HG02763 (cell line): ENCODE results near the gene PLA2G2F.

ENCODE experiments used
- ATAC-seq: cut with Tn5 transposase; IDR thresholded peaks from one replicate; pipeline ENCODE4 v1.9.1; 2021; ENCODE audit warnings: mild to moderate bottlenecking, moderate library complexity; ENCODE audit not compliant: unreplicated experiment

Gene PLA2G2F, protein sequence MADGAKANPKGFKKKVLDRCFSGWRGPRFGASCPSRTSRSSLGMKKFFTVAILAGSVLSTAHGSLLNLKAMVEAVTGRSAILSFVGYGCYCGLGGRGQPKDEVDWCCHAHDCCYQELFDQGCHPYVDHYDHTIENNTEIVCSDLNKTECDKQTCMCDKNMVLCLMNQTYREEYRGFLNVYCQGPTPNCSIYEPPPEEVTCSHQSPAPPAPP

DNA sequence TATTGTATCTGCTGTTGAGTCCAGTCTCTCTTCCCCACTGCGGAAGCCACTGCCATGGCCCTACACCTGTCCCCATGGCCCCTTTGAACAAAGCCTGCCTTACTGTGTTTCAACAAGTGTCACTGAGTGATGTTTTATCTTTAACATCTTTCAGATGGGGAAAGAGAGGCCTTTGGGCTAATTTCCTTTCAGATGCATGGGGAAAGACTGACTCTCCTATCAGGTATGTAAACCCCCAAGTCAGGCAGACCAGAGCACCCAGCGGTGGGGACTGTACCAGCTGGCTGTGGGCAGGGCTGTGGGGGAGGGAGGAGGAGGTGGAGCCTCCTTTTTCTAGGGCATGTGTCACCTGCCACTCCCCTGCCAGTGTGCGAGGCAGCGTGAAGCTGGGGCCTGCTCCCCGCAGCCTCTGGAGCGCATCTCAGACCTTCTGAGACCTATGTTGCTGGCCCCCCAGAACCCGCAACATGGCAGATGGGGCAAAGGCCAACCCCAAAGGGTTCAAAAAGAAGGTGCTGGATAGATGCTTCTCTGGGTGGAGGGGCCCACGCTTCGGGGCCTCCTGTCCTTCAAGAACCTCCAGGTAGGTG is at the start of gene PLA2G2F:
TSS of gene PLA2G2F (plus strand) at position 363 of the 590 bp plus-strand sequence. CDS start at position 468, 105 bp downstream.
- ATAC-seq, result no peak

GRCh38 chr1:20089328-20090077 is 49.6 kb upstream of the PLA2G2F start:
- no peak for ATAC-seq

DNA sequence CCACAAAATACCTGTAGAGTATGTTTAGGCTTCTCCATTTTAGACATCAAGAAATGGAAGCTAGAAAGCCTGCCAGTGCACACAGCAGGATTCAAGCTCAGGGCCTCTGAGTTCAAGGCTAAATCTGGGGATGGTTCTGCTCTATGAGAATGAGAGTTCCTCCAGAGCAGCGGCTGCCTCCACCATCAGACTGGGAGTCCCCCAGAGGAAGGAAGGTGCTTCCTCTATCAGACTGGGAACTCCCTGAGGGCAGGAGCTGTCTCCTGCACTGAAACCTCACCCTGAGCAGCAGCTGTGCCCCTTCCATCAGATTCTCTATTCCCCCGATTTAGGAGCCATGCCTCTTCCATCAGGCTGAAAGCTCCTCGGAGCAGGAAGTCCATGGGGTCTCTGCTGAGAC is 49.0 kb upstream of the PLA2G2F start:
- ATAC-seq, result no peak

DNA sequence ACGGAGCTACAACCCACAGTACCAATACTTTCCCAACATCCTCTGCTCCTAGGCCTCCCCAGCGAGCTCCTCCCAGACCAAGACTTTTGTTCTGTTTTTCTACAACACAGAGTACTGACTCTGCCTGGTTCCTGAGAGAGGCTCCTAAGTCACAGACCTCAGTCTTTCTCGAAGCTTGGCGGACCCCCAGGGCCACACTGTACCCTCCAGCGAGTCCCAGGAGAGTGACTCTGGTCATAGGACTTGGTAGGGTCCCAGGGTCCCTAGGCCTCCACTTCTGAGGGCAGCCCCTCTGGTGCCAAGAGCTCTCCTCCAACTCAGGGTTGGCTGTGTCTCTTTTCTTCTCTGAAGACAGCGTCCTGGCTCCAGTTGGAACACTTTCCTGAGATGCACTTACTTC is 48.5 kb upstream of the PLA2G2F start:
- no peak for ATAC-seq

DNA sequence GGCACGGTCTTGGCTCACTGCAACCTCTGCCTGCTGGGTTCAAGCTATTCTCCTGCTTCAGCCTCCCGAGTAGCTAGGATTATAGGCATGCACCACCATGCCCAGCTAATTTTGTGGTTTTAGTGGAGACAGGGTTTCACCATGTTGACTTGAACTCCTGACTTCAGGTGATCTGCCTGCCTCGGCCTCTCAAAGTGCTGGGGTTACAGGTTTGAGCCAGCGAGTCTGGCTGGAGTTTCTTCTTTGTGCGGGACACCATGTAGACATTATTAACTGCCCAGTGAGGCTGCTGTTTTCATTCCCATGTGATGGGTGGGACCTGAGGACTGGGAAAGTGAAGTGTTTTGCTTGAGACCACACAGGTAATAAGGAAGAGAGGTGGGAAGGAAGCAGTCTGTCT is 45.8 kb upstream of the PLA2G2F start:
- ATAC-seq, result no peak

DNA sequence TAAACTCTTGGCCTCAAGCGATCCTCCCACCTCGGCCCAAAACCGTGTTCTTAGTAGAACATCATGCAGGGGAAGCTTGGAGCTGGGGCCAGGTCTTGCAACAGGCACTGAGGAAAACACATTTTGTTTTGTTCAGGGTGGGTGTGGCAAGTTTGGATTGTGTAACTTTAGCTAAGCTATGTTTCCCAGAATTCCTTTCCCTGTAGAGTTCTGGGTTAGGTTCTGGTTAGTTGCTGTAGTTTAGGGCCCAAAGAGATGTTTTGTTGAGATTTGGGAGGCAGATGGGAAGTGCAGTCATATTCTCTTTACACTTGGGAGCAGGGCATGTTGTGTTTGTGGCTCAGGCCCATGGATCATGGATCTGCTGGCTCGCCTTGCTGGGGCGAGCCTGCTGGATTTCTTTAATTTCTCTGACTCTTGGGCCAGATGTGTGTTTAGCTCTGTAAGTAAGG is 45.2 kb upstream of the PLA2G2F start:
- no peak for ATAC-seq

- no peak for ATAC-seq
Measured at GRCh38 chr1:20095564-20096434, 43.3 kb upstream of the PLA2G2F start.

DNA sequence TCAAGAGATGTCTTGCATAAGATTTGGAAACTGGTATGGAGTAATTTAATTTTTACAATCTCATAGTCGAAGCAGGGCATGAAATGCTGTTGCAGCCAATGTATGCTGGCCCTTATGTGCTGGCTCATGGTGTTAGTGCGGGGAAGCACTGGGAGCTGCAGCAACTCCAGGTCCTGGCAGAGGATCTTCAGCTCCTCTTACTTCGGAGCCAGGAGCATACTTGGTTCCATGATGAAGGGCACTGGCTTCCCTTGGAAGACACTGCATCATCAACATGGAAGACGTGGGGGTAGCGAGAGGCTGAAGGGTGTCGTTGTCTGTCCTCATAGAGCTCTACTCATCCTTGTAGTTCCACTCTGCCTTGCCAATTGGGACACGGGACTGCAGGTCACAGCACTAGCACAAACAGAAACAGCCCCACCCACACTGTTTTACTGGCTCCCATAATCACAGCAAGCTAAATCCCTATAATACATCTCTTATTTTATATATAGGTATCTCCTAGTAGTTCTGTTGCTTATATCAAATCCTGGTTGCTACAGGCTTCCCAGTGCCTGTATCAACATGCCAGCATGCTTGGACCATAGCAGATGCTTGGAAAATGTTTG is 42.2 kb upstream of the PLA2G2F start:
- ATAC-seq, result no peak

- ATAC-seq, result no peak
Measured at GRCh38 chr1:20099533-20099932, 39.6 kb upstream of the PLA2G2F start.

DNA sequence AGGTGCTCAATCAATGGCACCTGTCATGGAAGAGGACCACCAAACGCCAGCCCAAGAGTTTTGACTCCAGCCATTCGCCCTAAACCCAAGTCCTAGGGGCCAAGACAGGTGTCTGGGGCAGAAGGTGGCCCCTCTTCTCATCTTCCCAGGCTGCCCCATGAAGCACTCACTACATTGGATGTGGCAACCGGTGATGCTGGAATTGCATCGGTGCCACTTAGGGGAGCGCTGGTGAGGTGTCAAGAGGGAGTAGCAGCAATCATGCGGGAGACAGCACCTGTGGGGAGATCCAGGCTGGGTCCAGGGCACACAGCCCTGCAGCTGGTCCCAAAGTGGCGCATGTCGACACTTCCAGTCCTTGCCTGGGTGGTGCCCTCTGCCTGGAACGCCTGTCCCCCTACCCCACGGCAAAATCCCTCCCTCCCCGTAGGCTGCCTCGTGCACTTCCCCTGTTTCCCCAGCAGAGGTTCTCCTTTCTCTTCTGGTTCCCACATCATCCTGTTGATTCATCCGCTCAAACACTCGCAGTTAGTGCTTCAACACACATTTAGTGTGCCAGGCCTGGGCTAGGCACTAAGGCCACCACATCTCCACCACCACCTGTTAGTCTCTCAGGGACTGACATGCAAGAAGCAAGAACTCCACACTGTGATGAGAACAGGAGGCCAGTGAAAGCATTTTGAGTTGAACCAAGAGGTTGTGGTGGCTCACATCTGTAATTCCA is 38.3 kb upstream of the PLA2G2F start:
- ATAC-seq, result no peak

DNA sequence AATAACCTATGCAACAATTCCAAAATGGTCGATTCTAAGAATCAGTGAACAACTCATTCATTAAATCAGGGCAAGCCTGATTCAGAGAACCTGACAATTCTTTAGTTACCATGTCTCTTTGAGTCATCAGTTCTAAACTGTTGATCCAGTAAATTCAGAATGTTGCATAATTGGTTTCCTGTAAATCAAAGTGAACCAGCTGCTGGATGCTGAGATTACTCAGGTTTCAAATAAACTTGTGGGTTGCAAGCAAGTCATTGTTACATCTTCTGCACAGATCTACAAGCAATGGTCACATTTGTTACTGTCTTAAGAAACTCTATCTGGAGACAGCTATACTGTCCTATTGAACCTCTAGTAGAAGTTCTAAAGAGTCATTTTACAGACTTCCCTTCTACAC is 36.2 kb upstream of the PLA2G2F start:
- no peak for ATAC-seq

DNA sequence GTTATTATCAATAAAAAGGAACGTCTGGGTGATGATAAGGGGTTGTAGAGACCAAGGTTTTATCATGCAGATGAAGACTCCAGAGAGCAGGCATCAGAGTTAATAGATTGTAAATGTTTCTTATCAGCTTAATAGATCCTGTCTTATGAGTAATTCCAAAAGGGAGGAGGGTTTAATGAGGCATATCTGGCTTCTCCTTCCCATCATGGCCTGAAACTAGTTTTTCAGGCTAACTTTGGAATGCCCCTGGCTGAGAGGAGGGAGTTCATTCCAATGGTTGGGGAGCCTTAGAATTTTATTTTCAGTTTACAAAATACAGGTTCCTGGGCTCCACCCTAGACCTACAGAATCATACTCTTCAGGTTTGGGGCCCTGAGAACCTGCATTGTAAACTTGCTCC is 33.3 kb upstream of the PLA2G2F start:
- no peak for ATAC-seq

GRCh38 chr1:20107351-20107750 is 31.8 kb upstream of the PLA2G2F start:
- no peak for ATAC-seq

- no peak for ATAC-seq
Measured at GRCh38 chr1:20107796-20108195, 31.3 kb upstream of the PLA2G2F start.

DNA sequence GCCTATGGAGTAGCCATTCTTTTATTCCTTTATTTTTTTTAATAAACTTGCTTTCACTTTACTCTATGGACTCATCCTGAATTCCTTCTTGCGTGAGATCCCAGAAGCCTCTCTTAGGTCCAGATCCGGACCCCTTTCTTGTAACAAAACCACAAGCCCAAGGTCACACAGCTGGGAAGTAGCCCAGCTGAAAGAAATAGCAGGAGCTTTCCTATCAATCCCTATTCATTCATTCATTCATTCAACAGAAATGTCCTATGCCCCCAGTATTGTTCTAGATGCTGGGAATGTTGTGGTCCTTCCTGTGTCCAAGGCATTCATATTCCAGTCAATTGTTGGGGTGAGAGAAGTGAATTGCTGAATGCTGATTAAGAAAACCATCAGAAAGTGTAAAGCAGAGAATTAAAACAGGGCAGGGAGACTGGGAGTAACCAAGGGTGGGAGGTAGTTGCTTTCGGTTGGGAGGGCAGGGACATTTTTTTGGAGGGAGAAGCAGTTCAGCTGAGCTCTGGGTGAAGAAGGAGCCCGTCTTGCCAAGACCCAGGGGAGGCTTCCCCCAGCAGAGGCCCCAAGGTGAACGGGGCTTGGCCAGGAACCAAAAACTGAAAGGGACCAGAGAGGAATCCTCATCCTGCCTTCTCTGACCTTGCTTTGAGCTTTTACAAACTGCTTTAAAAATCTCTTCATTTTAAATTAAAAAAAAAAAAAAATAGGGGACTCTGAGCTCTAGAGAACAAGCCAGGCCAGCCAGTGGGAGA is 30.6 kb upstream of the PLA2G2F start:
- no peak for ATAC-seq

DNA sequence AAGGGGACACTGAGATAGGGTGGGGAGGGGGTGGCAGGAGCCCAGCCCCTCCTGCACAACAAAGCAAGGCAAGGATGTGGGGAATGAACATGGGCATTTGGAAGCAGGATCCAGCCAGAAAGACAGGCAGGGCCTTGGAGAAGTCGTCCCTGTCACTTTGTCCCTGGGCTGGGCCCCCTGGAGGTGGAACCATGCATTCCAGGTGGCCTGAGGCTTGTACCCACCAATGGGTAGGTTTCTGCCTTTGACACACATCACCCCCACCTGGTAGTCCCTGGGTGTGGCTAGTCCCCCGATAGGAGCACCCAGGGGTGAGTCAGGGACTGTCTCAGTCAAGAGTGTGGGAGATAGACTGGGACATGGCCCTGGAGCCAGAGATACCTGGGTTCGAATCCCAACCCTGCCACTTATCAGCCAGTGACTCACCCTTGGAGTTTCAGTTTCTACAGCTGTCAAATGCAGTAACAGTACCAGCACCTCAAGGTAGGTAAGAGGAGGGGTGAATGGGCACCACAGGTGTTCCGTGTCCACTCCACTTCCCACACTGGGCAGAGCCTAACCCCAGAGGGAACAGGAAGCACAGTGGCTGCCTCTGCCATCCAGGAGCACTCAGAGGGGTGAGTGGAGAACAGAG is 29.8 kb upstream of the PLA2G2F start:
- no peak for ATAC-seq

GRCh38 chr1:20110679-20111078 is 28.4 kb upstream of the PLA2G2F start:
- ATAC-seq, result no peak

DNA sequence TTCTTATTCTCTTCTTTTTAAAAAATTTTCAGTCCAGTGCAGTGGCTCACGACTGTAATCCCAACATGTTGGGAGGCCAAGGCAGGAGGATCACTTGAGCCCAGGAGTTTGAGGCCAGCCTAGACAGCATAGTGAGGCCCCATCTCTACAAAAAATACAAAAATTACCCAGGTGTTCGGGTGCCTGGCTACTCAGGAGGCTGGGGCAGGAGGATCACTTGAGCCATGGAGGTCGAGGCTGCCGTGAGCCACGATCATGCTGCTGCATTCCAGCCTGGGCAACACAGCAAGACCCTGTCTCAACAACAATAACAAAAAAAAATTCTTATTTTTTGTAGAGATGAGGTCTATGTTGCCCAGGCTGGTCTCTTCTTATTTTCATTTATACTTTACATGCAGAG is 27.7 kb upstream of the PLA2G2F start:
- no peak for ATAC-seq
